GM18951 (cell line): ENCODE measurements around the gene AGO1.
"Not testable (repeated sequence)": the region's sequence is repeated elsewhere in the genome, so short reads cannot be mapped to it uniquely, and the experiment has no call there.

Source experiments
- POLR2A ChIP-seq: IDR thresholded peaks from 4 replicates; pipeline ENCODE4 v1.6.1; 2011; ENCODE audit warnings: mild to moderate bottlenecking; ENCODE audit not compliant: insufficient read length, insufficient read depth; ENCODE audit errors: extremely low read depth
- in situ Hi-C: fragments of 300-500 bp; cut with MboI; formaldehyde crosslinking; loops from one replicate; pipeline ENCODE4 v1.12.0; 2022; ENCODE audit warnings: low sequenced_read_pairs, mixed read lengths, inconsistent platforms; ENCODE audit not compliant: unreplicated experiment

AGO1 gene

DNA sequence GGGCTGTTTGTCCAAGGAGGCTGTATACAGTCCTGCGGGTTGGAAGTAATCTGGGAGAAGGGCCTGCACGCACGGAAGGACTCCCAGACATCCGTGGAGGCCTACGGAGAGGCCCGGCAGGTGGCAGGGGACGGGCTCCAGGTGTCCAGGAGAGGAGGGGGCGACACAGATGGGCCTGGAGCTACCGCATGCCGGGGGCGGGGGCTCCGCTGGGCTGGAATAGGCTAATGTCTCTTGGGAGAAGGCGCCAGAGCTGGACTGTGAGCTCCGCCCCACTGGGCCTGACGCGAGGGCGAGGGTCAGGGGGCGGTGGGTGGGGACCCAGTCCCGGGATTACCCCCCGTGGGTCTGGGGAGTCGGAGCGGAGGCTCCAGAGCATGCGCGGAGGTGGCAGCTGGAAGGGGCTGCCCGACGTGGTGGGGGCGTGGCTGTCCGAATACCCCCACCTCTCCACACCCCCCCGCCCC lies 659 bp downstream of the AGO1 start:
- in situ Hi-C loops, result no loop called here
- no peak for TF ChIP-seq POLR2A

GRCh38 chr1:35884934-35885333 lies 1.9 kb downstream of the AGO1 start:
- in situ Hi-C loops, result no loop called here
- TF ChIP-seq POLR2A, result no peak

DNA sequence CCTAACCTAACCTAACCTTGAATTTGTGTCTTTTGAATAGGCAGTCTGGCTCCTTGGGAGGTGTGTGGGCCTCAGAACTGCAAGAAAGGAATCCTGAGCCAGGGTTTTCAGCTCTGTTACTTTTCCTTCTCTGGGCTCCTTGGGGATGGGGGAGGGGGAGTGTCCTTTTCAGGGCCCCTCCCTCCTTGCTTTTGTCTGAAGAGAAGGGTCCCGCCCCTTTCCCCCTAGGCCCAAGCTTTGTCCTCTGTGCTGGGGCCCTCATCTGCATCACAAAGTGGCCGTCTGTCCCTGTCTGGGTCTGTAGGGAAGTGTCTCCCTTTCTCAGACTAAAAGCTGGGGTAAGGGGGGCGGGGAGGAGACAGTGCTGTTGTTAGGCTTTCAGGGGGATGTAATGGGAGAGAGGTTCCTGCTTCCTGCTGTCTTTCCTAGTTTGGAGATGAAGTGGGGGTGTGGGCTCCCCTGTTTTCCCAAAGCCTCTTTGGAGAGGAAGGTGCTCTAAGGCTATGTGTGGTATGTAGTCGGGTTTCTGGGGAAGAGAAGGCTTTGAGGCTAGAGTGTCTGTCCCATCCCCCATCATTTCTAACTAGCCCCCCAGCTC lies 3.1 kb downstream of the AGO1 start:
- TF ChIP-seq POLR2A, result no peak
- in situ Hi-C loops, result no loop called here

DNA sequence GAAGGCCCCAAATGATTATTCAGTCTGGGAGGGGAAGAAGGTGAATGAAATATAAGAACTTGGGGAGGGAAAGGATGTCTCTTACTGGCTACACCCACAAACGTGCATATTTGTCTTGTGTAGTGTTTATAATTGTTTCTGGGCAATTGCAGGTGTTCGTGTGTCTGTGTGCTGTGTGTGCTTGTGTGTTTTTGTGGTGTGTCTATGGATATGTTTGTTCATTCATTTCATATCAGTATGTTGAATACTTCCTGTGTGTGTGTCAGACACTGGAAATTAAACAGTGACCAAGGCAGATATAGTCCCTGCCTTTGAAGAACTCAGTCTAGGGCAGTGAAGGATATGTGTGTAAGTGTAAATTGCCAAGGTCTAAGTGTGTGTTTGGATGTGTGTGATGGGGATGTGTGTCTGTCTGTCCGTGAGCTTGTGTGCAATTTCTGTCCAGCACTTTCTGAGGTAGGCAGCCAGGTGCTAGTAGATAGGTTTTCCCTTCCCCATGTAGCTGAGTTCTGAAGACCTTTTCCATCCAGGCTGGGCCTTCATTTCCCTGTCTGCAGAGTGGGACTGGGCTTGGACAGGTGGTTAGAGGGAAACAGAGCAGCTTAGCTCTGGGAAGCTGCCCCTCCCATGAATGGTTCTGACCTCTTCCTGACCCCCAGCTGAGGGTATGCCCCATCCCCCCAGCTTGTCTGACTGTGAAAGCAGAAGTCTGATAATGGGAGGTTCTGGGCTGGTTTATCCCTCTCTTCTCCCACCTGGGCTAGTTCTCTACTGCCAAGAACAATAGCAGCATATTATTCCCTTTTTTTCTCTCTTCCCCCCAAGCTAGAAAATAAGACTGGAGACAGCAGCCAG lies 3.8 kb downstream of the AGO1 start:
- TF ChIP-seq POLR2A, result no peak
- in situ Hi-C loops, result no loop called here

DNA sequence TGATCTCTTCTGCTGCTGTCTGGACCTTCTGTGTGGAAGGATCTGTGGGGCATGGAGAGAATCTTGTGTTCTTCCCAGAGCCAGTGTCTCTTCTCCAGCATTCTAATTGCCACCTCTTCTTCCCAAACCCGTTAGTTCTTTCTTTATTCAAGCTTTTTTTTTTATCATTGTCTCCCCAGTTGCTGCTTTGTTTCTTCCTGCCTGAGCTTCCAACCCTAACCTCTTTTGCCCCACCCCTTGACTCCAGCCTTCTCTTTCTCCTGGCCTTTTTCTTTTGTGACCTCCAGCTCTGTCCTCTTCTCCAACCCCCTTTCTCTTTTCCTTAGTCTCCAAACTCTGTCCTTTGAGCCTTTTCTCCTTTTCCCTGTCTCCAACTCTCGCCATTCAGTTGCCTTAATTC lies 4.5 kb downstream of the AGO1 start:
- TF ChIP-seq POLR2A, result no peak
- in situ Hi-C loops, result no loop called here

DNA sequence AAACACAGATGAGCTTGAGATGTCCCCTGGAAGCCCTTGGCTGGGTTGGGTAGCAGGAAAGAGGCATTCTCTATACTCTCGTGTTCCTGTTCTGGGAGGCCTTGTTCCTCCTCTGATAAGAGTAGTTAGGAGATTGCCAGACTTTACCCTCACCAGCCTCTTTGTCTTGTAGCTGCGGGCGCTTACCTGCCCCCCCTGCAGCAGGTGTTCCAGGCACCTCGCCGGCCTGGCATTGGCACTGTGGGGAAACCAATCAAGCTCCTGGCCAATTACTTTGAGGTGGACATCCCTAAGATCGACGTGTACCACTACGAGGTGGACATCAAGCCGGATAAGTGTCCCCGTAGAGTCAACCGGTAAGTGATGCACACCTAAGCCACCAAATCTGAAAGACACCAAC lies 5.2 kb downstream of the AGO1 start:
- in situ Hi-C loops, result no loop called here
- no peak for TF ChIP-seq POLR2A

- in situ Hi-C loops, result not testable (repeated sequence)
Observed at GRCh38 chr1:35888981-35889380, 6.0 kb downstream of the AGO1 start.

DNA sequence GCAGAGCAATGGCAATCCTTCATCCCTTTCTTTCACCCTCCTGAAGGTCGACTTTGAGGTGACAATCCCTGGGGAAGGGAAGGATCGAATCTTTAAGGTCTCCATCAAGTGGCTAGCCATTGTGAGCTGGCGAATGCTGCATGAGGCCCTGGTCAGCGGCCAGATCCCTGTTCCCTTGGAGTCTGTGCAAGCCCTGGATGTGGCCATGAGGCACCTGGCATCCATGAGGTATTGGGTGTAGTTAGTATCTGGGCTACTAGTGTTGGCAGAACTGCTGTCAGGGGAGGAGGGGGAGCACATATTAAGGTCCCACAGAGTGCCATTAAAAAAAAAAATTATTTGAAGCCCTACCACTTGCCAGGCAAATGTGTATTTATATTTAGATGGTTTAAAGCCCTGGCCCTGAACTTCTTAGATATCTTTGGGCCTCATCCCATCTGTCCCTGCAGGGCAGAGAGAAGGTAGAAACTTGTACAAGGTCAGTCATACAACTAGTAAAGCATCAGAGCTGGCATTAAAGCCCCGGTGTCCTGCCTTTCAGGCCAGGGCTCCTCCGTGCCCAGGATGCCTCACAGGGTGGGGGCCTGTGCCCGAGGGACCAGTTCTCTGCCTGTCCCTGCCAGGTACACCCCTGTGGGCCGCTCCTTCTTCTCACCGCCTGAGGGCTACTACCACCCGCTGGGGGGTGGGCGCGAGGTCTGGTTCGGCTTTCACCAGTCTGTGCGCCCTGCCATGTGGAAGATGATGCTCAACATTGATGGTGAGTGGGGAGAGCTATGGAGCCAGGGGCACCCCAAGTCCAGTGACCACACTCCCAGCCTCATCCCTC lies 10.3 kb downstream of the AGO1 start:
- in situ Hi-C loops, result no loop called here
- TF ChIP-seq POLR2A, result no peak

DNA sequence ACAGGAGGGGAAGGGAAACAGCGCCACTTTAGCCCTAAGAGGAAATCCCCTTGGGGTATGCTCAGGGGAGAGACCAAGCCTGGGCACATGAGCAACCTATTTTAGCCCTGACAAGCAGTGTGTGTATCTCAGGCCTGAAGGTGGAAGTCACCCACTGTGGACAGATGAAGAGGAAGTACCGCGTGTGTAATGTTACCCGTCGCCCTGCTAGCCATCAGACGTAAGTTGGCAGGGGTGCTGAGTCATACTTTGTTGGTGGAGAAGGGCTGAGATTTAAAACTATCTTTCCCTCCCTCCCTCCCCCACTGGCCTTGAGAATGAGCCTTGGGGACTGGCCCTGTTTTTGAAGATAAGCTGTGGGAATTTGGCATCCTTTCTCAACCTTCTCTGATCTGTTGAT lies 11.2 kb downstream of the AGO1 start:
- in situ Hi-C loops, result no loop called here
- no peak for TF ChIP-seq POLR2A

GRCh38 chr1:35894656-35895055 lies 11.6 kb downstream of the AGO1 start:
- TF ChIP-seq POLR2A, result no peak
- in situ Hi-C loops, result no loop called here

DNA sequence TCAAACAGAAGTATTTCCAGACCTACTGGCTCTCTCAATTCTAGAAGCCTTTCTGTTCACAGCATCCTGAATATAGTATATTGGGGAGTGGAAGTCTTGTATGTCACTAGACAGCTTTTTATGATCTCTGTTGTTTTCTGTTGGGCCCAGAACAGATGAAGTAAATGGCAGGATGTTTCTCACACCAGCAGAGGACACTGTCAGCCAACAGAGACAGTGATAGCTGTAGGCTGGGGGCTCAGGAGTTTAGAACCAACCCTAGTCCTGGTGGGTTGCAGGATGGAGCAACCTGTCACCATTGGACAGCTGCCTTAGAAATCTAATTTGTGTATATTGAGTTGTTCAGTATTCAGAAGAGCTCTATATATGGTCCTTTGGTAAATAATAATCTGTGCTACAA lies 16.9 kb downstream of the AGO1 start:
- in situ Hi-C loops, result no loop called here
- no peak for TF ChIP-seq POLR2A

DNA sequence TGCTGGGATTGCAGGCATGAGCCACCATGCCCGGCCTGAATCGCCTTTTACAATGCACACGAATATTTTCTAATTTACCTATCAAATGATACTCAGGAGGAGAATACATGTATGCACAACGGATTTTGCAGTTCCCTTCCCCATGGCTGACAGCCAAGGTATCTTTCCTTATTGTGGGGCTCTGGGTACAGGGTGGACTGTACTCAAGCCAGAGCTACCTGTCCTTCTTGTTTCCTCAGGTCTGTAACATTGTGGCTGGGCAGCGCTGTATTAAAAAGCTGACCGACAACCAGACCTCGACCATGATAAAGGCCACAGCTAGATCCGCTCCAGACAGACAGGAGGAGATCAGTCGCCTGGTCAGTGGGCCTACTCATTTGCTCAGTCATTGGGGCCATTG lies 18.2 kb downstream of the AGO1 start:
- in situ Hi-C loops, result no loop called here
- no peak for TF ChIP-seq POLR2A

DNA sequence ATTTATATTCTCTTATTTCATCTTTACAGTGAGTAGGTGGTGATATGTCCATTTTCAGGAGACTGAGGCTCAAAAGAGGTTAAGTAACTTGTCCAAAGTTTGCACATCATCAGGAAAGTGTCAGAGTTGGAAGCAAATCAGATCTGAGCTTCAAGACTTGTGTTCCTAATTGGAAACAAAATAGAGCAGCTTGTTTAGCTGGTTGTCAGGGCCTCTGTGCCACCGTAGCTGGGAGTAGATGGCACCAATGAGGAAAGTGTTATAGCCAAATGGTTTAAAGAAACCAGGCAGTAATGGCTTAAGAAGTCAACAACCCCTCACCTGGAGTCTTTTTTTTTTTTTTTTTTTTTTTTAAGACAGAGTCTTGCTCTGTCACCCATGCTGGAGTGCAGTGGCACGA lies 19.7 kb downstream of the AGO1 start:
- in situ Hi-C loops, result no loop called here
- no peak for TF ChIP-seq POLR2A
